ENCODE results near the gene MEGF8.

Gene MEGF8

GRCh38 chr19:42386974-42387707, 61.7 kb downstream of the MEGF8 start:
- no peak for DNase-seq (ENCODE audit: low read depth)

- DNase-seq (ENCODE audit: low read depth): no peak
Measured at GRCh38 chr19:42388851-42389489, 63.5 kb downstream of the MEGF8 start.

GRCh38 chr19:42389899-42390298, 64.5 kb downstream of the MEGF8 start, which contains the start of gene CNFN:
CNFN (minus strand) TSS chr19:42390297; CDS start chr19:42389037, 1,260 bp downstream.
- DNase-seq (ENCODE audit: low read depth): no peak

GRCh38 chr19:42392165-42392564, 66.7 kb downstream of the MEGF8 start:
- no peak for DNase-seq (ENCODE audit: low read depth)

- DNase-seq (ENCODE audit: low read depth): no peak
Measured at GRCh38 chr19:42394751-42395150, 69.3 kb downstream of the MEGF8 start.

- peak; percentile 97 for DNase-seq (ENCODE audit: low read depth)
Measured at GRCh38 chr19:42396381-42397262, 71.2 kb downstream of the MEGF8 start.

GRCh38 chr19:42397263-42398166, 72.1 kb downstream of the MEGF8 start:
- no peak for DNase-seq (ENCODE audit: low read depth)

GRCh38 chr19:42400404-42400803, 75.0 kb downstream of the MEGF8 start:
- DNase-seq (ENCODE audit: low read depth): no peak

GRCh38 chr19:42401365-42402303, 76.2 kb downstream of the MEGF8 start:
- DNase-seq (ENCODE audit: low read depth): no peak

GRCh38 chr19:42402376-42403116, 77.1 kb downstream of the MEGF8 start:
- no peak for DNase-seq (ENCODE audit: low read depth)

GRCh38 chr19:42403586-42403985, 78.2 kb downstream of the MEGF8 start:
- no peak for DNase-seq (ENCODE audit: low read depth)

GRCh38 chr19:42406111-42406510, 80.7 kb downstream of the MEGF8 start:
- no peak for DNase-seq (ENCODE audit: low read depth)

- DNase-seq (ENCODE audit: low read depth): no peak
Measured at GRCh38 chr19:42407085-42407815, 81.8 kb downstream of the MEGF8 start.

GRCh38 chr19:42407816-42408175, 82.4 kb downstream of the MEGF8 start:
- no peak for DNase-seq (ENCODE audit: low read depth)

- DNase-seq (ENCODE audit: low read depth): no peak
Measured at GRCh38 chr19:42409477-42409876, 84.0 kb downstream of the MEGF8 start.

GRCh38 chr19:42410371-42410770, 84.9 kb downstream of the MEGF8 start:
- no peak for DNase-seq (ENCODE audit: low read depth)

- no peak for DNase-seq (ENCODE audit: low read depth)
Measured at GRCh38 chr19:42411581-42412178, 86.2 kb downstream of the MEGF8 start.

GRCh38 chr19:42412227-42412626, 86.8 kb downstream of the MEGF8 start:
- DNase-seq (ENCODE audit: low read depth): no peak

- no peak for DNase-seq (ENCODE audit: low read depth)
Measured at GRCh38 chr19:42412661-42413076, 87.2 kb downstream of the MEGF8 start.
